BLaER1 (cell line): Measurements from ENCODE around the gene PPP1R1C.

ENCODE experiments used
- H3K27ac ChIP-seq: shearing (Covaris generic); formaldehyde crosslinking; 2 replicates; pipeline ENCODE4 v1.8.1; 2022
- H3K27me3 ChIP-seq: shearing (Covaris generic); formaldehyde crosslinking; 2 replicates; pipeline ENCODE4 v1.8.1; 2022
- H3K36me3 ChIP-seq: shearing (Covaris generic); formaldehyde crosslinking; 2 replicates; pipeline ENCODE4 v1.8.1; 2022
- H3K4me1 ChIP-seq: shearing (Covaris generic); formaldehyde crosslinking; 2 replicates; pipeline ENCODE4 v1.8.1; 2022
- H3K4me2 ChIP-seq: shearing (Covaris generic); formaldehyde crosslinking; 2 replicates; pipeline ENCODE4 v1.8.1; 2022
- H3K4me3 ChIP-seq: shearing (Covaris generic); formaldehyde crosslinking; 2 replicates; pipeline ENCODE4 v1.8.1; 2022
- H3K9ac ChIP-seq: shearing (Covaris generic); formaldehyde crosslinking; 2 replicates; pipeline ENCODE4 v1.8.1; 2022
- H3K9me3 ChIP-seq: shearing (Covaris generic); formaldehyde crosslinking; 2 replicates; pipeline ENCODE4 v1.8.1; 2022
- H4K20me1 ChIP-seq: shearing (Covaris generic); formaldehyde crosslinking; 2 replicates; pipeline ENCODE4 v1.8.1; 2022
- Cebpa-rat ChIP-seq: shearing (Covaris generic); IDR thresholded peaks from 2 replicates; pipeline ENCODE4 v1.8.1; 2022

The PPP1R1C gene

GRCh38 chr2:182070736-182071135 is 85.1 kb downstream of the PPP1R1C start:
- H3K4me3 ChIP-seq: no peak overlapping the region
- no peaks in the 10 kb centered on the region for H3K4me1 ChIP-seq
- no peak overlapping the region for H3K9ac ChIP-seq
- TF ChIP-seq Cebpa-rat: no peak
- no peaks in the 10 kb centered on the region for H3K9me3 ChIP-seq
- H4K20me1 ChIP-seq: no peaks in the 10 kb centered on the region
- no peaks in the 10 kb centered on the region for H3K36me3 ChIP-seq
- no peak overlapping the region for H3K4me2 ChIP-seq
- no peaks in the 10 kb centered on the region for H3K27me3 ChIP-seq
- no peak overlapping the region for H3K27ac ChIP-seq

- H3K36me3 ChIP-seq: no peaks in the 10 kb centered on the region
- H4K20me1 ChIP-seq: no peaks in the 10 kb centered on the region
- H3K9me3 ChIP-seq: no peaks in the 10 kb centered on the region
- H3K4me1 ChIP-seq: no peaks in the 10 kb centered on the region
- H3K4me2 ChIP-seq: no peak overlapping the region
- no peaks in the 10 kb centered on the region for H3K27me3 ChIP-seq
- H3K27ac ChIP-seq: no peak overlapping the region
- H3K4me3 ChIP-seq: no peak overlapping the region
- no peak for TF ChIP-seq Cebpa-rat
- no peak overlapping the region for H3K9ac ChIP-seq
Observed at GRCh38 chr2:182072861-182073260, 87.2 kb downstream of the PPP1R1C start.

GRCh38 chr2:182073613-182074012 is 88.0 kb downstream of the PPP1R1C start:
- Histone ChIP-seq H3K4me3 (no peak overlapping the region), H4K20me1 (no peaks in the 10 kb centered on the region), H3K4me2 (no peak overlapping the region), H3K9ac (no peak overlapping the region), H3K27ac (no peak overlapping the region), H3K36me3 (no peaks in the 10 kb centered on the region), H3K9me3 (no peaks in the 10 kb centered on the region), H3K27me3 (no peaks in the 10 kb centered on the region), H3K4me1 (no peaks in the 10 kb centered on the region)
- no peak for TF ChIP-seq Cebpa-rat

- H3K27me3 ChIP-seq: no peaks in the 10 kb centered on the region
- no peaks in the 10 kb centered on the region for H3K4me1 ChIP-seq
- no peaks in the 10 kb centered on the region for H3K36me3 ChIP-seq
- H3K9me3 ChIP-seq: no peaks in the 10 kb centered on the region
- TF ChIP-seq Cebpa-rat: no peak
- H3K27ac ChIP-seq: no peak overlapping the region
- H3K4me3 ChIP-seq: no peak overlapping the region
- H4K20me1 ChIP-seq: no peaks in the 10 kb centered on the region
- no peak overlapping the region for H3K4me2 ChIP-seq
- H3K9ac ChIP-seq: no peak overlapping the region
Observed at GRCh38 chr2:182077023-182077422, 91.4 kb downstream of the PPP1R1C start.

- Histone ChIP-seq H3K4me3 (no peak overlapping the region), H3K9ac (no peak overlapping the region), H3K4me2 (no peak overlapping the region), H3K27ac (no peak overlapping the region), H3K4me1 (no peaks in the 10 kb centered on the region), H4K20me1 (no peaks in the 10 kb centered on the region), H3K36me3 (no peaks in the 10 kb centered on the region), H3K9me3 (no peaks in the 10 kb centered on the region), H3K27me3 (no peaks in the 10 kb centered on the region)
- TF ChIP-seq Cebpa-rat: no peak
Observed at GRCh38 chr2:182077448-182078142, 91.9 kb downstream of the PPP1R1C start.

GRCh38 chr2:182078988-182079602 is 93.4 kb downstream of the PPP1R1C start:
- Histone ChIP-seq H3K4me2 (no peak overlapping the region), H3K9ac (no peak overlapping the region), H3K27ac (no peak overlapping the region), H3K9me3 (no peaks in the 10 kb centered on the region), H3K27me3 (no peaks in the 10 kb centered on the region), H4K20me1 (no peaks in the 10 kb centered on the region), H3K36me3 (no peaks in the 10 kb centered on the region), H3K4me3 (no peak overlapping the region), H3K4me1 (no peaks in the 10 kb centered on the region)
- TF ChIP-seq Cebpa-rat: no peak

- H3K27ac ChIP-seq: no peak overlapping the region
- H3K4me1 ChIP-seq: no peaks in the 10 kb centered on the region
- no peaks in the 10 kb centered on the region for H3K36me3 ChIP-seq
- TF ChIP-seq Cebpa-rat: no peak
- no peak overlapping the region for H3K4me3 ChIP-seq
- no peak overlapping the region for H3K4me2 ChIP-seq
- H3K9ac ChIP-seq: no peak overlapping the region
- H4K20me1 ChIP-seq: no peaks in the 10 kb centered on the region
- no peaks in the 10 kb centered on the region for H3K9me3 ChIP-seq
- H3K27me3 ChIP-seq: no peaks in the 10 kb centered on the region
Observed at GRCh38 chr2:182080493-182080892, 94.8 kb downstream of the PPP1R1C start.

- no peaks in the 10 kb centered on the region for H3K36me3 ChIP-seq
- no peak overlapping the region for H3K27ac ChIP-seq
- no peaks in the 10 kb centered on the region for H3K9me3 ChIP-seq
- no peaks in the 10 kb centered on the region for H3K27me3 ChIP-seq
- no peak overlapping the region for H3K9ac ChIP-seq
- H3K4me1 ChIP-seq: no peaks in the 10 kb centered on the region
- H4K20me1 ChIP-seq: no peaks in the 10 kb centered on the region
- TF ChIP-seq Cebpa-rat: no peak
- no peak overlapping the region for H3K4me2 ChIP-seq
- H3K4me3 ChIP-seq: no peak overlapping the region
Observed at GRCh38 chr2:182081602-182082260, 96.1 kb downstream of the PPP1R1C start.

- H3K27me3 ChIP-seq: no peaks in the 10 kb centered on the region
- H3K9ac ChIP-seq: no peak overlapping the region
- no peak for TF ChIP-seq Cebpa-rat
- H3K27ac ChIP-seq: no peak overlapping the region
- no peaks in the 10 kb centered on the region for H3K4me1 ChIP-seq
- H4K20me1 ChIP-seq: no peaks in the 10 kb centered on the region
- H3K9me3 ChIP-seq: no peaks in the 10 kb centered on the region
- no peaks in the 10 kb centered on the region for H3K36me3 ChIP-seq
- no peak overlapping the region for H3K4me3 ChIP-seq
- no peak overlapping the region for H3K4me2 ChIP-seq
Observed at GRCh38 chr2:182088681-182089320, 103.1 kb downstream of the PPP1R1C start.

- Histone ChIP-seq H3K4me3 (no peak overlapping the region), H3K4me1 (no peaks in the 10 kb centered on the region), H3K27ac (no peak overlapping the region), H3K9me3 (no peaks in the 10 kb centered on the region), H3K9ac (no peak overlapping the region), H4K20me1 (no peaks in the 10 kb centered on the region), H3K36me3 (no peaks in the 10 kb centered on the region), H3K4me2 (no peak overlapping the region), H3K27me3 (no peaks in the 10 kb centered on the region)
- no peak for TF ChIP-seq Cebpa-rat
Observed at GRCh38 chr2:182090486-182090885, 104.8 kb downstream of the PPP1R1C start.
